Measurements from ENCODE around the gene NKAIN2. TPM values are rescaled to one million over a fixed set of nuclear protein-coding genes. Genes with fewer than 3 reads are reported as not detected.

NKAIN2 gene
- total RNA-seq, 1 donor from 2014 or later, result 0.56 TPM

GRCh38 chr6:124495665-124496190 lies 692.1 kb downstream of the NKAIN2 start:
- DNase-seq, result no peak
- no peak overlapping the region for H3K4me3 Mint-ChIP-seq (ENCODE audit: unreplicated experiment)
- H3K27ac Mint-ChIP-seq (ENCODE audit: unreplicated experiment), result no peak overlapping the region
- H3K4me1 Mint-ChIP-seq (ENCODE audit: low read depth, unreplicated experiment), result no peaks in the 10 kb centered on the region
- H3K36me3 Mint-ChIP-seq (ENCODE audit: unreplicated experiment), result no peaks in the 10 kb centered on the region
- no peaks in the 10 kb centered on the region for H3K9me3 Mint-ChIP-seq (ENCODE audit: unreplicated experiment)
- TF ChIP-seq, protein P1, sequence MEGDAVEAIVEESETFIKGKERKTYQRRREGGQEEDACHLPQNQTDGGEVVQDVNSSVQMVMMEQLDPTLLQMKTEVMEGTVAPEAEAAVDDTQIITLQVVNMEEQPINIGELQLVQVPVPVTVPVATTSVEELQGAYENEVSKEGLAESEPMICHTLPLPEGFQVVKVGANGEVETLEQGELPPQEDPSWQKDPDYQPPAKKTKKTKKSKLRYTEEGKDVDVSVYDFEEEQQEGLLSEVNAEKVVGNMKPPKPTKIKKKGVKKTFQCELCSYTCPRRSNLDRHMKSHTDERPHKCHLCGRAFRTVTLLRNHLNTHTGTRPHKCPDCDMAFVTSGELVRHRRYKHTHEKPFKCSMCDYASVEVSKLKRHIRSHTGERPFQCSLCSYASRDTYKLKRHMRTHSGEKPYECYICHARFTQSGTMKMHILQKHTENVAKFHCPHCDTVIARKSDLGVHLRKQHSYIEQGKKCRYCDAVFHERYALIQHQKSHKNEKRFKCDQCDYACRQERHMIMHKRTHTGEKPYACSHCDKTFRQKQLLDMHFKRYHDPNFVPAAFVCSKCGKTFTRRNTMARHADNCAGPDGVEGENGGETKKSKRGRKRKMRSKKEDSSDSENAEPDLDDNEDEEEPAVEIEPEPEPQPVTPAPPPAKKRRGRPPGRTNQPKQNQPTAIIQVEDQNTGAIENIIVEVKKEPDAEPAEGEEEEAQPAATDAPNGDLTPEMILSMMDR (IDR thresholded peaks at IDR 0.05; ENCODE audit: partially characterized antibody, unreplicated experiment), result no peak
- H3K27me3 Mint-ChIP-seq (ENCODE audit: unreplicated experiment), result no peaks in the 10 kb centered on the region

GRCh38 chr6:124496334-124496733 lies 692.7 kb downstream of the NKAIN2 start:
- Mint-ChIP-seq H3K27ac (ENCODE audit: unreplicated experiment) (no peak overlapping the region), H3K9me3 (ENCODE audit: unreplicated experiment) (no peaks in the 10 kb centered on the region), H3K27me3 (ENCODE audit: unreplicated experiment) (no peaks in the 10 kb centered on the region), H3K4me1 (ENCODE audit: low read depth, unreplicated experiment) (no peaks in the 10 kb centered on the region), H3K4me3 (ENCODE audit: unreplicated experiment) (no peak overlapping the region), H3K36me3 (ENCODE audit: unreplicated experiment) (no peaks in the 10 kb centered on the region)
- TF ChIP-seq, protein P1 (IDR thresholded peaks at IDR 0.05; ENCODE audit: partially characterized antibody, unreplicated experiment), result no peak
- DNase-seq, result no peak

- H3K4me1 Mint-ChIP-seq (ENCODE audit: low read depth, unreplicated experiment), result peaks cover 28% of the 10 kb centered on the region
- peaks cover 9% of the 10 kb centered on the region for H3K9me3 Mint-ChIP-seq (ENCODE audit: unreplicated experiment)
- H3K36me3 Mint-ChIP-seq (ENCODE audit: unreplicated experiment), result no peaks in the 10 kb centered on the region
- peak overlapping the region; percentile 18 for H3K27ac Mint-ChIP-seq (ENCODE audit: unreplicated experiment)
- TF ChIP-seq, protein P1 (IDR thresholded peaks at IDR 0.05; ENCODE audit: partially characterized antibody, unreplicated experiment), result no peak
- peaks cover 3% of the 10 kb centered on the region for H3K27me3 Mint-ChIP-seq (ENCODE audit: unreplicated experiment)
- DNase-seq, result peak; percentile 20
- no peak overlapping the region for H3K4me3 Mint-ChIP-seq (ENCODE audit: unreplicated experiment)
Measured at GRCh38 chr6:124512431-124512830, 708.8 kb downstream of the NKAIN2 start.

DNA sequence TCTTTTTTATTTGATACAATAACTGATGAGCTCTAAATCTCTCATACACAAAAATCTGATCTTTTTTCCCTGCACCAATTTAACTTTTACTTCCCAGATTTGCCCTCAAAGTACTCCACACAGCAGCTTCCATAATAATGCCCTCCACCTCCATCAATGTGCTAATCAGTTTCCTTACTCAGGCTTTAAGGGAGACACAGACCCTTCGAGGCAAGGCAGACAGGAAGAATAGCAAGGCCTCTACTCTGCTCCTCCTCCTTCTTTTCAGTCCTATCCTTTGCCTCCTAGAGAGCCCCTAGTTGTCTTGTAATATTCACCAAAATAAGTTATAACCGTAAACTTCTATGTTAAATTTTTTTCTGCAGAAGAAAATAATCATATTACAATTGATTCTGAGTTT lies 713.7 kb downstream of the NKAIN2 start:
- H3K36me3 Mint-ChIP-seq (ENCODE audit: unreplicated experiment), result no peaks in the 10 kb centered on the region
- DNase-seq, result no peak
- TF ChIP-seq, protein P1 (IDR thresholded peaks at IDR 0.05; ENCODE audit: partially characterized antibody, unreplicated experiment), result no peak
- H3K4me1 Mint-ChIP-seq (ENCODE audit: low read depth, unreplicated experiment), result peaks cover 9% of the 10 kb centered on the region
- no peak overlapping the region for H3K27ac Mint-ChIP-seq (ENCODE audit: unreplicated experiment)
- H3K27me3 Mint-ChIP-seq (ENCODE audit: unreplicated experiment), result peaks cover 3% of the 10 kb centered on the region
- H3K9me3 Mint-ChIP-seq (ENCODE audit: unreplicated experiment), result peaks cover 4% of the 10 kb centered on the region
- no peak overlapping the region for H3K4me3 Mint-ChIP-seq (ENCODE audit: unreplicated experiment)

GRCh38 chr6:124520514-124520913 lies 716.8 kb downstream of the NKAIN2 start:
- H3K4me1 Mint-ChIP-seq (ENCODE audit: low read depth, unreplicated experiment), result peaks cover 5% of the 10 kb centered on the region

More at GRCh38 chr6:124520514-124520913, 716.8 kb downstream of the NKAIN2 start:
- TF ChIP-seq, protein P1 (IDR thresholded peaks at IDR 0.05; ENCODE audit: partially characterized antibody, unreplicated experiment), result no peak
- no peaks in the 10 kb centered on the region for H3K27me3 Mint-ChIP-seq (ENCODE audit: unreplicated experiment)
- H3K4me3 Mint-ChIP-seq (ENCODE audit: unreplicated experiment), result no peak overlapping the region
- H3K9me3 Mint-ChIP-seq (ENCODE audit: unreplicated experiment), result peaks cover 1% of the 10 kb centered on the region
- H3K36me3 Mint-ChIP-seq (ENCODE audit: unreplicated experiment), result no peaks in the 10 kb centered on the region
- no peak for DNase-seq
- H3K27ac Mint-ChIP-seq (ENCODE audit: unreplicated experiment), result no peak overlapping the region

Data from glutamatergic neuron (in vitro differentiated cells).